HG02623 (cell line): Measurements from ENCODE around the gene GRID1.

Experiments used
- ATAC-seq: cut with Tn5 transposase; IDR thresholded peaks from one replicate; pipeline ENCODE4 v1.9.1; 2021; ENCODE audit warnings: moderate library complexity; ENCODE audit not compliant: unreplicated experiment

Gene GRID1

GRCh38 chr10:86340176-86340990 is 26.2 kb downstream of the GRID1 start:
- ATAC-seq, result no peak

GRCh38 chr10:86339226-86339865 is 27.2 kb downstream of the GRID1 start:
- no peak for ATAC-seq

- ATAC-seq, result no peak
Observed at GRCh38 chr10:86337121-86337601, 29.4 kb downstream of the GRID1 start.

- no peak for ATAC-seq
Observed at GRCh38 chr10:86336341-86336740, 30.3 kb downstream of the GRID1 start.

GRCh38 chr10:86335831-86336230 is 30.8 kb downstream of the GRID1 start:
- no peak for ATAC-seq

- no peak for ATAC-seq
Observed at GRCh38 chr10:86335257-86335656, 31.3 kb downstream of the GRID1 start.

GRCh38 chr10:86334488-86335085 is 32.0 kb downstream of the GRID1 start:
- no peak for ATAC-seq

- ATAC-seq, result no peak
Observed at GRCh38 chr10:86333826-86334487, 32.6 kb downstream of the GRID1 start.

GRCh38 chr10:86331861-86332260 is 34.7 kb downstream of the GRID1 start:
- no peak for ATAC-seq

- no peak for ATAC-seq
Observed at GRCh38 chr10:86330778-86331763, 35.5 kb downstream of the GRID1 start.

- ATAC-seq, result no peak
Observed at GRCh38 chr10:86329896-86330680, 36.5 kb downstream of the GRID1 start.

- no peak for ATAC-seq
Observed at GRCh38 chr10:86329093-86329710, 37.4 kb downstream of the GRID1 start.

- ATAC-seq, result no peak
Observed at GRCh38 chr10:86327954-86328725, 38.5 kb downstream of the GRID1 start.

- ATAC-seq, result no peak
Observed at GRCh38 chr10:86325158-86325557, 41.4 kb downstream of the GRID1 start.

GRCh38 chr10:86321568-86321967 is 45.0 kb downstream of the GRID1 start:
- no peak for ATAC-seq

- no peak for ATAC-seq
Observed at GRCh38 chr10:86319676-86320075, 46.9 kb downstream of the GRID1 start.

GRCh38 chr10:86317949-86318725 is 48.5 kb downstream of the GRID1 start:
- no peak for ATAC-seq
